Left ventricle myocardium superior (tissue), 1 donor: Measurements from ENCODE around the gene NFIB. TPM values are rescaled to one million over a fixed set of nuclear protein-coding genes. Genes with fewer than 3 reads are reported as not detected.

ENCODE experiments used
- ATAC-seq: fragments of 200-7000 bp; cut with Tn5 transposase; one replicate; pipeline ENCODE4 v1.9.1; 2020; ENCODE audit warnings: mild to moderate bottlenecking, moderate library complexity
- DNase-seq: peaks from one replicate; pipeline ENCODE4 v3.0.0-alpha.2; 2020
- intact Hi-C: fragments of 100-400 bp; cut with micrococcal nuclease; formaldehyde crosslinking; loops from one replicate; pipeline ENCODE4 v1.11.0; 2022
- total RNA-seq: library from RNA; stranded (reverse); fragmentation: NEBNext Ultra II Directional; extraction: Animal tissue kit (Norgen Biotek cat#: 25700); gene quantifications from one replicate; pipeline ENCODE4 v1.2.1, GENCODE V29; 2021
- donor health status: DM: no; HTN: yes; CAD: no; lungs with severe emphysema.

The NFIB gene
- total RNA-seq, 1 donor from 2014 or later: 110 TPM

DNA sequence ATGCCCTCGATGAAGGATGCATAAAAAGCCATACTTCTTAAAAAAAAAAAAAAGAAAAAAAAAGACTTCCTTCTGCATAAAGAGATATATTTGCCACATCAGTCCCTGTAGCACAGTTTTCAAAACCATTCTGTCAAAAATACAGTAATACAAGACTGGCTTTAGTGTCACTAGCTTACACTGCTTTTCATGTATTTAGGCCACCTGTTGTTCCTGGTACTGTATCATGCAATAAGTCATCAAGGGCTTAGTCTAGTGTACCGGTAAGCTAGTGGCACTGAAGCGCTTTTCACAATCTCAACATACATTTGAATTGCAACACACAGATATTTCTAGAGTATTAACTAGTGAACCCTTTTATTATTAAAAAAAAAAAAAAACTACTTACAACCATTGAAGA lies 231.2 kb downstream of the NFIB start:
- DNase-seq (no peak), ATAC-seq (no peak)
- intact Hi-C loops: no loop called here

DNA sequence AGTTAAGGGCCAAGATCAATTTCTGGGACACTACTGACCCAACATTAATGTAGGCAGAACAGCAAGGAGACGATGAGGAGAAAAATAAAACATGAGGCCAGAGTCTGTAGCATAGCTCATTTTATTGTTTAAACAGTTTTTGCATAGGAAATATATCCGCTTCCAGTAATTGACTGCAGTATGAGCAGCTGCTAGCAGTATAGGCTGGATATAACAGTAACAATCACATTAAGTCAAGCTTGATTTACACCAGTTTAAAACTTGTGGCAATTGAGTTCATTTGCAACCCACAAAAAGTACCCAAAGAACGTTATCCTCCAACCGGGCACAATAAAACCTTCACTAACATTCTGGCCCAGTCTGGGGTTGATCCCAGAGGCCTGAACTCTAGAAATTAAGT lies 232.2 kb downstream of the NFIB start:
- intact Hi-C loops: no loop called here
- no peak for DNase-seq
- no peak for ATAC-seq

DNA sequence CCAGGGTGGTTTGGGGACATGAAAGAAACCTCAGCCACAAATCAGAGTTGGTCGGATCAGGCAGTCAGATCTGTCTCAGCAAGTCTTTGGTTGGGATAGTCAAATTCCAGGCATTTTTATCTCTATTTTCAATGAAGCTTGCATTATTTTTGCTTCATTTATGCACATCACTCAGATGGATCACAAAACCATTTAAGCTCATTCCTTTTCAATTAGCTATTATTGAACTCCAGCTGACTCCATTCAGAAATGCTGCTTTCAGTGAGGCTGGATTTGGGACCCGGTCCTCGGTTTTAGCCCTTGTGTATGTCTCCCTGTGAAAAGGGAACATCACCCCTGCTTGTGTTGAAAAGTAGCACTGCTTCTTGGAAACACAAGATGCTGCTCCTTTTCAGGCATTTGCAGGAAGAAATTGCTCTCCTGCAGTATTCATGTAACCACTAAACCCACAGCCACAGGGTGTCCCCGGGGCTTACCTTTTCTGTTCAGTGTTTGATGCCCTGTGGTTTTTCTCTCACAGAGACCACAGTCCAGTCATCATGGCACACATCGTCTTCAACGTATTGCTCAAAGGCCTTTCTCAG lies 232.9 kb downstream of the NFIB start:
- DNase-seq (no peak), ATAC-seq (no peak)
- intact Hi-C loops: no loop called here

DNA sequence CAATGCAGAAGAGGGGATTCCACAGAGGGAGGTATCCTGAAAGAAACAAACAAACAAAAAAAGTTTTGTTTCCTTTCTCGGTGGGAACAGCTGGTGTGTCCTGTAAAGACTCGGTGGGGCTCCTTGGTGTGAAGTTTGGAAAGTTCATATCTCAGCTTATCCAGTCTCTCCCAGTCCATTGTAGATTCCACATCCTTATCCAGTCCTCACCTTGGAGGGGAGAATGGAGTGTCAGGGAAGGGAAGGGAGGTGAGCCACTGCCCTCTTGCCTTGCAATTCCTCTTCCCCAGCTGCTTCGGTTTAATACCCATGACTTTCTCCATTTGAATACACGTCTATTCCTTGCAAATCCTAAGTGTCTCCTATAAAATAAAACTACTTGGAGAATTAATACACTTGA lies 234.5 kb downstream of the NFIB start:
- ATAC-seq (no peak), DNase-seq (no peak)
- intact Hi-C loops: no loop called here

DNA sequence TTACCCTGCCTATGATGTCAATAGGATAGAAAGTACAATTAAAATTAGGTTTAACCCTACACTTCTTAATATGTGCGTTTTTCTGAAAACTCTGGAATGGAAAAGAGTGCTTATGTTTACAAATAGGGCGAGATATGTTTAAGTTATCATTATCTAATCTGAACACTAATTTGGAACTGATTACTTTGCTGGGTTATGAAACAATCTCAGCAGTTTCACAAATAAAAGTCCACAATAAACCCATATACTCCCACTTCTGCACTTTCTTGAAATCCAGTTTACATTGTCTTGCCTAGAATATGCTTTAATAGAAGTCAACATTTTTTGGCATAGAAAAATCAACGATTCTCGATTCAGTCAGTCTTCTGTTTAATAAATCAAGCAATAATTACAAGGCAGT lies 236.3 kb downstream of the NFIB start:
- intact Hi-C loops: no loop called here
- no peak for ATAC-seq
- DNase-seq: no peak

DNA sequence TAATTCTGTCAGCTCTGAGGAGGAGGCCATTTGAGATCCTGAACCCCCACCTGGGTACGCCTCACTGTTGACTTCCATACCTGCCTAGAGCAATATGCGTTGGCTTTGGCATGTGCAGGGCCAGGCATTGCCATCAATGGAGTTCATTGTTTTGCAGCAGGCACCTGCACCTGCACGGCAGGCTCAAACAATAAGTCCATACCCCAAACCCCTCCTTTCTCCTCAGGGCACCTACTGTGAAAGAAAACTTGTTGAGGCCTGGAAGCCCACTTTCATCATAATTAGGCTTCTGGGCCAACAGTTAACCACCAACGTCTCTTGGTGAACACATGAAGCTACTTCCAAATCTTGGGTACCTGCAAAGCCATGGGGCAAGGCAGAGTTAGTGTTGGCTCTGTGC lies 238.7 kb downstream of the NFIB start:
- intact Hi-C loops: no loop called here
- DNase-seq (no peak), ATAC-seq (no peak)

DNA sequence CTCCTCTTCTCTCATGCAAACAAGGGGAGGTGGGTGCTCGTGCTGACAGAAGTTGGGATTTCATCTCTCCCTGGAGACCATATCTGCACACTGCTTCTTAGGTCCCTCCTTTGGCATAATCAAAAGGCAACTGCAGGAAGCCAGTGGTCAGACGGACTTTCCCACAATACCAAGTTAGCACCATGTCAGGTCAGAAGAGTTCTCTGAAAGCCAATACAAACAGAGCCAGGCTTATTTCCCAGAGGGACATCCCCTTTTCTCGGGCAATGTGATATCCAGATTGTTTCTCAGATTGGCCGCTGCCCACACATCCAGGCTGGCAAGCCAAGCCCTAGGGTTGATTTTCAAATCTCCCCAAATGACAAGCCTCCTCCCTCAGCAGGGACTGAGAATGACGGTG lies 241.1 kb downstream of the NFIB start:
- DNase-seq: no peak
- no peak for ATAC-seq
- intact Hi-C loops: no loop called here

DNA sequence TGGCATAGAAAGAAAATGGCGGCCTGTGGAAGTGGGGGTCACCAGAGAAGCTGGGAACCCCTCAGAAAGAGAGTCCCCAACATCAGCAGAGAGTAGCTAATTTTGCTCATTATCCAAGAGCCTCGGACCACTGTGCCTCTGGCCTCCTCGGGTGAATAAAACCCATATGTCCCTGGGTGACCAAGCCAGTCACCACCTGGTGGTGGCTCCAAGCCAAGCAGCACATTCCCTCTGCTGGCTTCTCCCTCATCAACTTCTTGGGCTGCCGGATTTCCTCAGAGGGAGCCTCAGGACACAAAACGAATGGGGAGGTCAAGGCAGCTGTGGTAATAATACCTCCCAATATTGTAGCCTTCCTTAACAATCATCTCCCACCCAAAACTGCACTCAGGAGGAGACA lies 242.5 kb downstream of the NFIB start:
- ATAC-seq: no peak
- intact Hi-C loops: no loop called here
- no peak for DNase-seq

DNA sequence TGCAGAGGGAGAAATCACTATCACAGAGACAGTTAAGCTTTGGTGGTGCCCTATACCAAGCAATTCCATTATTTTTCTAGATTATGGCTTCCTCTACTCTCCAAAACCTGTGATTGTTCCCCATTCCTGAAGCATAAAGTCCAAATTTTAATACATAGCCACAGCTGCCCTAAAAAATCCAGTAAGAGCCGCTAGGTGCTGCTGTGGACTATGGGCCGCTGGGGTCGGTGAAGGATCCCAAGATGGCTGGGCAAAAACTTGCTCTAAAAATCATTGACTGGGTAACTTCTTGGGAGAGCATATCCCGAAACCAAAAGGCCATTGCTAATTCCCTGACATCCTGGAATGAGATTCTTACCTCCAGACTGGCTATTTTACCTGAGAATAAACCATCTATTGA lies 245.3 kb downstream of the NFIB start:
- intact Hi-C loops: no loop called here
- DNase-seq: no peak
- ATAC-seq: no peak

DNA sequence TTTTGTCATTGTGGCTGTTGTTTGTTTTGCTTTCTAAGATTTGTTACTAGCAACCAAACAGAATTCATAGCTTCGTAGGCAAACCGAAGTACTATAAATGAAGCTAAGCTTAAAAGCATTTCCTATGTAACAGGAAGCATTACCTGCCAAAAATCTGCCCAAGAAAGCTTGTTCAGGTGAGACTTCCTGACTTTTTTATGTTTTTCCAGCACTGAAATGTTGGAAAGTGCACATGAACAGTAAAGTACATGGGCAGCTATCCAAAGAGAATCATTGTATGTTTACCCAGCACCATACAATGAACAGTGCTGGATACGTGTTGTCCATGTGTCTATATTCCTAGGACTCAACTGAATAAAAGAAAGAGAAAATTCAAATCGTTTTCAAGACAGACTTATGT lies 247.1 kb downstream of the NFIB start:
- ATAC-seq (peak; percentile 12), DNase-seq (no peak)
- intact Hi-C loops: no loop called here

DNA sequence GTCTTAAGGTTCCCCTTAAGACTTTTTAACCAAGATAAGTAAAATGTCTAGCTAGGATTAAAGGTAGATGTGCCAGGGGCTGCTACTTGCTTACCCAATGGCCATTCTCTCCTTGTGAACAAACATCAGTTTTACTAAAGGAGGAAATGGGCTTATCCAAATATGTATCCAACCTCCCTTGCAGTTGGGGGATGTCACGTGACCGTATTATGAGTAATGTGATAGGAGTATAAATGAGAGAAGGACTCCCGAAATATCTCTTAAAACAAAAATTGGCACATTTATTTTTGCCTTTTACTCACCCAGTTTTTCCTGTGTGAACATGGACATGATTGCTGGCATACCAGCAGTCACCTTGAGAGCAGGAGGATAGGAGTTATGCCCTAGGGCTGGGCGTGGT lies 247.9 kb downstream of the NFIB start:
- DNase-seq (no peak), ATAC-seq (no peak)
- intact Hi-C loops: no loop called here

DNA sequence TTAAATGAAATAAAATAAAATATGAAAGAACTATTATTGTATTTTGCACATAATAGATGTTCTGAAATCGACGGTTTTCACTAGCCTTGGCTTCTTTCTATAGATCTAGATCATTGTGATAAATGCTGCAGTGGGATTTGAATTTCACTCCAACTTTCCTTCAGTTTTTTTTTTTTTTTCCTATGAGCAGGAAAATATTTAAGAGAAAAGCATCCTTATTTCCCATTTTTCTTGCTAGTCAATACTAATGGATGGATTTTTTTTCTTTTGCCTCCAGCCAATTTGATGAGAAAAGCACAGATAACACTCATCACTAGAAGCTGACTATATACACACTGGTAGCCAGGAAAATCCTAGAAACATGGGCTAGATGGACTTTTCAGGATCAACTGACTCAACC lies 249.0 kb downstream of the NFIB start:
- no peak for ATAC-seq
- no peak for DNase-seq
- intact Hi-C loops: no loop called here

DNA sequence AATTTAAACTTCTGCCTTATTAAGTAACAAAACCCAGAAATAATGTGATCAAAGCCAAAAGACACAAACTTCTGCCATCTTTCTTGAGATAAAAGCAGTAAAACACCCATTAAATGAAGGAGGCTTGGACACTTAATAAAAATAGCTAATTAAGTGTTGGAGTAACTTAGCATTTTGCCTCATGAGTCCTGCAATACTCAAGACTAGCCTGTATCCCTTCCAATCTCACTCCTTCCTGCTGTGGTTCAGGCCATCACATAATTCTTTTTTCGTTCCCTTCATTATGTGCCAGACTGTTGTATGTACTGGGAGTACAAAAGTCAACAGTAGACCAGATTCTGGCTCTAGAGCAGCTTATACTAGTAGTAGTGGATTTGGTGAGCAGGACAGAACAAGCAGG lies 250.2 kb downstream of the NFIB start:
- ATAC-seq (no peak), DNase-seq (no peak)
- intact Hi-C loops: no loop called here

DNA sequence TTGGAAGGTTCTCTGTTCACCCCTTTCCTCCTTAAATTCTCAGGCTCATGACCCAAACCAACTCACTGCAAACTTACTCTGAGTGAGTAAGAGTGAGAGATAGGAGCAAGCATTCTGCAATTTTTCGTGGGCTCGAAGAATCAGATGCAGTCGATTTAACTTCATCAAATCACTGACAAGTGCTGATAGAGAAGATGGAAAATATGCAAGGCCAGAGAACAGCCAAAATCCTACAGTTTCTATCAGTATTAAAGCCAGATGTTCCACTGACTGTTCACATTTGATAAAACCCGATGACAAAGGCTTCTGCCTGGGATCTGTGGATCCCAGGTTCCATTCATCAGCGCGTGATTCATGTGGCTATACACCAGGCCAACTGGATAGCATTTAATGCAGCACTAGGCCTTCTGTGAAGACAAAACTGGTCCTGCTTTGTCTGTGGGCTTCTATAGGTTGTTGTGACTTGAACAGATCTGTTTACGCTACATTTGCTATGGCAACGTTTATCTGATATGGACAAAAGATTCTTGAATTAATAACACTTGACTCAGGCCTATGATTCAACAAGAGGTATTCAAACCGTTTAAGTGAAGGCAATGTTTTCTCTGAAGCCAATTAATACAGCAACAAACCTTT lies 251.2 kb downstream of the NFIB start:
- DNase-seq (no peak), ATAC-seq (no peak)
- intact Hi-C loops: no loop called here

DNA sequence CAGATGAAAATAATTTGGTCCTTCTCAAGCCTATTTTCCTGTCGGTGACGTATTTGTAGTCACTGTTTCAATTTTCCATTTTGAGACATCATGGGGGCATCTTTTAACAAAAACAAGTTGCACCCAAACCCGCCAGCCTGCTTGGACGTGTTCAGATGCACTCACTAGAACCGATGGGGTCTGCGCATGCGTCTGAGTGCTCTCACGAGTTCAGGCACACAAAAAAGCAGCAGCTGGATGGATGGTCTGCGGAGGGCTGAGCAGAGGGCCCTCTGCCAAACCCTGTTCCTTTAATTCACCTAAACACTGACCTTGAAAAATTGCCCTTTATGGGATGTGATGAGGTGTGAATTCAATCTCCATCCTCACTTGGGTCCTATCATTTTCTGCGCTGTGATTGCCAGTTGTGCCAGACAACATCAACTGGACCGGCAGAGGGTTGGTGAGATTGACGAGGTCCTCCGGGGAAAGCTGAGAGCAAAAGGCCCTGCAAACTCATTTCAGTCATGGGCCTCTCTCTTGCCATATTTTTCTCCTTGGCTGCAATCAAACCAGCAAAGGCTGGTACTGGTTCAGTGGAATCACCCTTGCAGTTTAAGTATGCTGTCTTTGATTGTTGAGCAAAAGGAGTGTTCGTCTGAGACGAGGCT lies 251.9 kb downstream of the NFIB start:
- DNase-seq: no peak
- ATAC-seq: no peak
- intact Hi-C loops: no loop called here

DNA sequence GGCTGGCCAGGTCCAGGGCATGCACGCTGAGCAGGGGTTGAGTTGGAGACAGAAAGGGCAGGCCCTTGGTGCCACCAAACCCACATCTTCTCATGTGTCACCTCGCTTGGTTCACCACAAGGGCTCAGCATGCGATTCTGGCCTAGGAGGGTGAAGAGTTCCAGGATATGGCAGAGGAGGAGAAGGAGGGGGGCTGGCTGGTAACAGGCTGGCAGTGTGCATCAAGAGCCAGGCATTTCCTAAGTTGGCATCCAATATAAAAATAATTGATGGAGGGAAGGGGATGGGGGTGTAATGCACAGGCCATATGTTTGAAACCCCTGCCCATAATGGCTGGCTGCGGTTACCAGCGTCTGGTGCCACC lies 255.6 kb downstream of the NFIB start:
- peak; percentile 25 for DNase-seq
- ATAC-seq: no peak
- intact Hi-C loops: no loop called here

DNA sequence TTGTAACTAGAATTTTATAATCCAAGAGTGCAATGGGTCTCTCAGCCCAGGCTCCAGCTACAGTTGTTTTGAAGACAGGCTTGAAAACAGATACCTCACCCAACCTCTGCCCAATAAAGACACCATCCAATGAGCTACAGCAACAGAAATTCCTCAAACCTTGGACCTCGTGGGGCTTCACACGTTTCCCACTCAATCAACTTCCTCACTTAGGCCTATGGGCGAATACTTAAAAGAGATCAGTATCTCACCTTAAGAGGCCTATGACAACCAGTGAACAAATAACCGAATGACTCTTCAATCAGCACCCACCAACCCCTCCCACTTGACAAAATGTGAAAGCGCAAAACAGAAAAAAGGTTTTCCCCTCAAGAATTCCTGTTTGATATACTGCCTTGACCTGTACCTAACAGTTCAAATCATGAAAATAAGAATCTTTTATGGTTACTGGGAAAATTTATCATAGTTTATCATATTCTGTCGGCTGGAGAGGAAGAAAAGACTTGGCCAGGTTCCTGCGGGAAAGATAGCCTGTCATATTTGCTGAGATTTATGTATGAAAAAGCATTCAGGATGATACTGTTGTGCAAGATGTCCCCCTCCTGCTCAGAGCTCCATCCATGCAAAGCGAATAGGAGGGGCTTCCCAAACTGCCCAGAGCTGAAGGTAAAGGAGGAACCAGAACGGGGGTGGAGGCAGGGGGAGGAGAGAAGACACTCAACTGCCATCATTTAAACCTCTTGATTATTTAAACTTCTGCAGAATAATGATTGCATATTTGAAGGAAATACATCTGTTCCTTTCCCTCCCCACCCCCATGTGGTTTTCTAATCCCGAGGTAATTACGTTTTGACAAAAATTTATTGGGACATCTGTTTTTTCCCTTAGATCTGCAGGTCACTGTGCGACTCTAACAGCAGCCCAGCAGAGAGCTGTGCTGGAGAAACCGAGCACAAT lies 256.3 kb downstream of the NFIB start:
- DNase-seq (no peak), ATAC-seq (peak; percentile 57)
- intact Hi-C loops: no loop called here

DNA sequence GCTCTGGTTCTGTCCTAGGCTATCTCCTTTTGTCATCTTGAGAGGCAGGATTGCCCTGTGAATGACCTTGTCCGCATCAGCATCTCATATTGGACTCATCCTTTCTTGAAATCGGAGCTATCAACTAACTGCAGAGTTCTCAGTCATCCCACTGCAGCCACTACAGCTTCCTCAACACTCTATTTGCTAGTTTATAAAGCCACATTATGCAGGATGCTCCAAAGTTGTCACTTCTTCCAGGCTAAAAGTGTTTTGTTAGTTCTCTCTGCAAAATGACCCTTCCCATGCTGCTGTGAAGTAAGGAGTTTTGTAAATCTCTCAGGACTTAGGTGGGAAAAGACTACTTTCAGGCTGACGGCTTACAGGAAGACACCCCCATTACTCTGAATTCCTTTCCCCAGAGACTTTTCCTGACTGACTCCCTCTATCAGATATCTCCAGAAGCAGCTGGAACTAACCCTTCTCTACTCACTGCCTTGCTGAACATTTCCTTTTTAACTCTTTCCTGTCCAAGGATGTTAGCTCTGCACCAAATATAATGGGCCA lies 257.6 kb downstream of the NFIB start:
- DNase-seq (no peak), ATAC-seq (peak; percentile 52)
- intact Hi-C loops: no loop called here

DNA sequence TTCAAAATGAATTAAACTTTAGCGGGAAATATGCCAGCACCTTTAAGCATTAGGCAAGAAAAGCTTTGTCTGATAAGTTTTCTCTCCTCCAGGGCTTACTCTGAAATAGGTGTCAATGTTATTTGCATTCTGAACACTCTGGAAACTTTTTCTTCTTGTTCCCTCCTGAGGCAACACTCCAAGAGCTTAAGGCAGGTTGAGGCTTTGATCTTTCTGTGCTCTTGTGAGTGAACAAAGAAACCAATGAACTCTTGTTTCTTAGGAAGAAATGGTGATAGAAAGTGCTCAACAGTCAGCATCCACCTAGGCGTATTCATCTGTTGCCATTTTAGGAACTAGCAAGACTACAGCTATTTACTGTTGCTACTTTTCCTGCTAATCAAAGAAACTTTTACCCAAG lies 259.8 kb downstream of the NFIB start:
- intact Hi-C loops: no loop called here
- ATAC-seq (no peak), DNase-seq (no peak)

DNA sequence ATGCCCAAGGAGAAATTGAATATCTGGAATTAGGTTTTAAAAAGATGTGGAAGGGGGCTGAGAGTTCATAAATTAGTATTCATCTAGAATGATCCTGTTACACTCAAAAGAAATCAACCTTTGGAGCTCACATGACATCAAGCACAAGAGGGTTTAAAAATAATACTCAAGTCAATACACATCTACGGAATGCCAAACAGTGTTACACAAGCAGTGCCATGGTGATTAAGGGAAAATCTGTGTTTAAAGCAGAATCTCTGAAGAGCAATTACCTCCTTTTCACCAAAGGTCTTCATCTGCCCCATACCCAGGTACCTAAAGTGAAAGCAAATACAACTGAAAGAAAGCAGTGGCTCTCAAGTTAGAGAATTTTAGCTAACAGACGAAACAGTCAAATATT lies 261.6 kb downstream of the NFIB start:
- ATAC-seq (peak; percentile 47), DNase-seq (no peak)
- intact Hi-C loops: no loop called here
